GM12874 (cell line): ENCODE measurements around the gene TMPRSS11B.

Experiments
- CTCF ChIP-seq: IDR thresholded peaks from 2 replicates; pipeline ENCODE4 v1.5.1; 2011; ENCODE audit warnings: low read depth, mild to moderate bottlenecking, control low read depth, low read length, moderate library complexity; ENCODE audit not compliant: insufficient read depth

Gene TMPRSS11B

GRCh38 chr4:68216501-68216900 is 29.0 kb downstream of the TMPRSS11B start:
- no peak for TF ChIP-seq CTCF

- no peak for TF ChIP-seq CTCF
Observed at GRCh38 chr4:68209003-68209402, 36.5 kb downstream of the TMPRSS11B start.

GRCh38 chr4:68193194-68193593 is 52.3 kb downstream of the TMPRSS11B start:
- no peak for TF ChIP-seq CTCF

- no peak for TF ChIP-seq CTCF
Observed at GRCh38 chr4:68187145-68187544, 58.3 kb downstream of the TMPRSS11B start.

GRCh38 chr4:68184923-68185322 is 60.6 kb downstream of the TMPRSS11B start:
- no peak for TF ChIP-seq CTCF

GRCh38 chr4:68183417-68183816 is 62.1 kb downstream of the TMPRSS11B start:
- TF ChIP-seq CTCF, result no peak

- TF ChIP-seq CTCF, result no peak
Observed at GRCh38 chr4:68182382-68182820, 63.1 kb downstream of the TMPRSS11B start.
